GM13976 (cell line): ENCODE data around the gene LHPP.

Experiments used
- DNase-seq: peaks from one replicate; pipeline ENCODE4 v3.0.0; 2012; ENCODE audit warnings: low spot score
- CTCF ChIP-seq: IDR thresholded peaks from 2 replicates; pipeline ENCODE4 v1.5.1; 2012; ENCODE audit warnings: borderline replicate concordance, mild to moderate bottlenecking; ENCODE audit not compliant: insufficient read depth; ENCODE audit errors: extremely low read depth, missing control alignments, control extremely low read depth
- in situ Hi-C: fragments of 300-500 bp; cut with MboI; formaldehyde crosslinking; loops from one replicate; pipeline ENCODE4 v1.12.0; 2022; ENCODE audit warnings: low sequenced_read_pairs, mixed read lengths, inconsistent platforms; ENCODE audit not compliant: unreplicated experiment

The LHPP gene

DNA sequence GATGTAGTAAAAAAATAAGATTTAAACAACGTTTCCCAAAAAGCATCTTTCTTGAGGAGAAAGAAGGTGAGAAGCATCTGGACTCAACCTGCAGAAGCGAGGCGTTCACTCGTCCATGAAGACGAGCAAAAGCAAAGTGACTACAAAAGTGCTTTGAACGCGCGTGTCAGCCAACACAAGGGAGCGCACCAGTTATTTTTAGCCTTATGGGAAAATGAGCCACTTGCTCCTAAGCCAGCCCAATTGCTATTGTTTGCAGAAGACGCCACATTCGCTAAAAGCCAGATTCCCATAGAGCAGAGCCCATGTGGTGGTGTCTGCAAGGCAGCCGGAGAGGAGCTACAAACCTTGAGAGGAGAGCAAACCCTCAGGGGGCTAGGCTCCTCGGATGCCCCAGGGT is 160.0 kb downstream of the LHPP start:
- DNase-seq, result no peak
- in situ Hi-C loops, result no loop called here
- no peak for TF ChIP-seq CTCF

DNA sequence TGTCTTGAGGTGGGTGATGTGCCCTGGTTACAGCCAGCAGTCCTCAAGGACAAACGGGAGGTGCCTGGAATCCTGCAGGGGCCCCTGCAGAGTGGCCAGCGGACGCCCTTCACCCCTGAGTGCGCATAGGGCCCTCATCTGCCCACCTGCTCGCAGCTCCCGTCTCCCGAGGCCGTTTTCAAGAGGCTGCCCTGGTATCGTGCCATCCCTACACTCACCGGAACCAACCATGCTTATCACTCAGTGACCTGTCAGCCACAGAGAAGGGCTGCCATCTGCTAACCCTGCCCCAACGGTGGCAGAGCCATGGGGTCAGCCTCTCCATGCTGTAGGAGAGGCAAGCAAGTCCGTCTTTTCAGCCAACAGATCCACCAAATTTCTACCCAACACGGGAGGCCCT is 160.5 kb downstream of the LHPP start:
- no peak for TF ChIP-seq CTCF
- no peak for DNase-seq
- in situ Hi-C loops, result no loop called here

- in situ Hi-C loops, result no loop called here
- no peak for DNase-seq
- TF ChIP-seq CTCF, result no peak
Observed at GRCh38 chr10:124622866-124623536, 161.4 kb downstream of the LHPP start.

DNA sequence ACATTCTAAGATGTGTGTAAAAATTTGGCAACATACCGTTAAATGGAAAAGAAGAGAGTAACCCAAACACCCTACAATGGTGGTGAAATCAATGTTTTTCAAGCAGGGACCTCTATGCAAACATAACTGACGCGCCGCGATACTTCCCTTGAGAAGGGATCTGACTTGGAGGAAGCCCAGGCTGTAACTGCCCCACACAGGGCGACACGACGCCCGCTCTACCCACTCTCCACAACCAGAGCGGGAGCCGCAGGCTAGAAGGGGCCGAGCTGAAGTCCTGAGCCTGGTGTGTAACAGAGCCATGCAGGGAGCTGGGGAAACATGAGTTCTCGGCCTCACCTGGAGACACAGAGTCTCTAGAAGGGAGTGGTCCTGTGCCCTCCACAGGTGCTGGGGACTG is 162.4 kb downstream of the LHPP start:
- TF ChIP-seq CTCF, result no peak
- in situ Hi-C loops, result no loop called here
- no peak for DNase-seq

- DNase-seq, result no peak
- no peak for TF ChIP-seq CTCF
- in situ Hi-C loops, result no loop called here
Observed at GRCh38 chr10:124624466-124624865, 162.8 kb downstream of the LHPP start.

DNA sequence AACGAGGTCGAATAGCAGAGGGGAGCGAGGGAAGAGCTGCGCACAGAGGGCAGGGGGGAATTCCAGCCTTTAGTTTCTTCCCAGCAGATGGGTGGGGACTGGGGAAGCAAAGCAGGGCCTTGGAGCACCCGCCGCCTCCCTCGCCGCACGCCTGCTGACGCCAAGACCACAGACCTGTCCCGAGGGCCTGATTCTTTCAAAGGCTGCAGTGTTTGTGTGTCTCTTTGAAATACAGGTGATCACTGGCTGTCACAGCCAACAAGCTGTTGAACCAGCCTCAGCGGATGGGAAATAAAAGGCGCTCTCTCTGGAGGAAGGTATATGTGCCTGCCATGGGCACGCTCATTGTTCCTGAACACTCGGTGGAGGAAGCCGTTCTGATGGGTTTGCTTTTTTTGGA is 163.3 kb downstream of the LHPP start:
- no peak for DNase-seq
- in situ Hi-C loops, result no loop called here
- TF ChIP-seq CTCF, result no peak
